ENCODE data around the gene LRRK1.

- TF ChIP-seq CTCF (IDR thresholded peaks at IDR 0.05) (no peak), EZH2 (IDR thresholded peaks at IDR 0.05) (no peak)
These were observed 200.0 kb downstream of the LRRK1 start for GRCh38 chr15:101119181-101119580.

Measured in neural progenitor cell (in vitro differentiated cells).